Breast epithelium (tissue), 4 donors: Measurements from ENCODE around the gene ARID1B. TPM values are rescaled to one million over a fixed set of nuclear protein-coding genes. Genes with fewer than 3 reads are reported as not detected.

Experiments used
- DNase-seq, 2 donors: peaks; one replicate each; pipeline ENCODE4 v3.0.0-alpha.2; 2019; ENCODE audit warnings: low spot score in 2 of 2
- H3K27ac ChIP-seq, 2 donors: fragments of 200-600 bp; sonication (generic) in 1 of 2; one replicate each; pipeline ENCODE4 v1.5.1; 2016 to 2019; ENCODE audit warnings: mild to moderate bottlenecking in 1 of 2
- H3K27me3 ChIP-seq, 2 donors: fragments of 200-600 bp; sonication (generic) in 1 of 2; one replicate each; pipeline versions ENCODE4 v1.5.1 to v1.6.0; 2017 to 2019; ENCODE audit warnings: control low read depth in 1 of 2, mild to moderate bottlenecking in 1 of 2
- H3K36me3 ChIP-seq: fragments of 200-600 bp; one replicate; pipeline ENCODE4 v1.5.1; 2019
- H3K4me1 ChIP-seq, 2 donors: fragments of 200-600 bp; sonication (generic); one replicate each; pipeline ENCODE4 v1.5.1; 2016 to 2019; ENCODE audit warnings: control low read depth in 1 of 2
- H3K4me3 ChIP-seq, 3 donors: fragments of 200-600 bp; sonication (generic); 1 replicate in 2 of 3; 2 replicates in 1 of 3; pipeline ENCODE4 v1.5.1; 2016 to 2019; ENCODE audit warnings: mild to moderate bottlenecking in 3 of 3, moderate library complexity in 2 of 3
- H3K9me3 ChIP-seq, 2 donors: fragments of 200-600 bp; sonication (generic) in 1 of 2; one replicate each; pipeline ENCODE4 v1.5.1; 2016 to 2019; ENCODE audit warnings: control low read depth in 1 of 2
- POLR2A ChIP-seq: fragments of 450-650 bp; IDR thresholded peaks from one replicate; pipeline ENCODE4 v1.6.1; 2016; ENCODE audit warnings: antibody characterized with exemption, mild to moderate bottlenecking, moderate library complexity
- POLR2AphosphoS5 ChIP-seq, 3 donors: sonication (generic); formaldehyde crosslinking; IDR thresholded peaks; one replicate each; pipeline ENCODE4 v1.6.1; 2017; ENCODE audit warnings: antibody characterized with exemption in 3 of 3
- intact Hi-C: fragments of 100-400 bp; cut with DNase I; formaldehyde crosslinking; loops from one replicate; pipeline ENCODE4 v1.15.1; 2023; ENCODE audit warnings: low total_unique reads
- total RNA-seq, 3 donors: library from RNA; depleted of rRNA; stranded (reverse); fragments of >200 nt; gene quantifications; one replicate each; pipeline ENCODE4 v1.1.0, GENCODE V29; 2016
- TF ChIP-seq, protein P1 (sequence below), 3 donors: fragments of 450-650 bp; IDR thresholded peaks; one replicate each; pipeline ENCODE4 v1.5.1; 2016 to 2017; ENCODE audit warnings: antibody characterized with exemption in 3 of 3, mild to moderate bottlenecking in 3 of 3, moderate library complexity in 3 of 3

Gene ARID1B
- total RNA-seq, 3 donors from 2014 or later: 99.9 to 205 (median 131) TPM

DNA sequence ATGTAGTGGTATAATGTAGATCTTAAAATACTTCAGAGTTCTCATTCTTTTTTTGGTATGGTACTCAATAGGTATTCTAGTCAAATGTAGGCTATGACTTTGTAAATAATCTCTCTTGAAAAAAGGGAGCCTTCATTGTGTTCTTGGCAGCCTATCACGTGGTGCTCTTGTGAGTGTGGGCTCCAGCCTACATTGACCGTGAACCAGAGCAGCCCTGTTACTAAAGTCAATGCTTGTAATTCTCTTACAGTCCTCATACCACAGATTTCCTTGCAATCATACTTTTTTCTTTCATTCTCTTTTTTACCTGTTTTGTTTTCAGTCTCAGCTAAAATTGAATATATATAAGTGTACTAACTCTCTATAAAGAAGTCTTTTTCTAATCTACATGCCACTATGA lies 31.1 kb downstream of the ARID1B start:
- DNase-seq: no peak
- TF ChIP-seq, protein P1, sequence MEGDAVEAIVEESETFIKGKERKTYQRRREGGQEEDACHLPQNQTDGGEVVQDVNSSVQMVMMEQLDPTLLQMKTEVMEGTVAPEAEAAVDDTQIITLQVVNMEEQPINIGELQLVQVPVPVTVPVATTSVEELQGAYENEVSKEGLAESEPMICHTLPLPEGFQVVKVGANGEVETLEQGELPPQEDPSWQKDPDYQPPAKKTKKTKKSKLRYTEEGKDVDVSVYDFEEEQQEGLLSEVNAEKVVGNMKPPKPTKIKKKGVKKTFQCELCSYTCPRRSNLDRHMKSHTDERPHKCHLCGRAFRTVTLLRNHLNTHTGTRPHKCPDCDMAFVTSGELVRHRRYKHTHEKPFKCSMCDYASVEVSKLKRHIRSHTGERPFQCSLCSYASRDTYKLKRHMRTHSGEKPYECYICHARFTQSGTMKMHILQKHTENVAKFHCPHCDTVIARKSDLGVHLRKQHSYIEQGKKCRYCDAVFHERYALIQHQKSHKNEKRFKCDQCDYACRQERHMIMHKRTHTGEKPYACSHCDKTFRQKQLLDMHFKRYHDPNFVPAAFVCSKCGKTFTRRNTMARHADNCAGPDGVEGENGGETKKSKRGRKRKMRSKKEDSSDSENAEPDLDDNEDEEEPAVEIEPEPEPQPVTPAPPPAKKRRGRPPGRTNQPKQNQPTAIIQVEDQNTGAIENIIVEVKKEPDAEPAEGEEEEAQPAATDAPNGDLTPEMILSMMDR (IDR thresholded peaks at IDR 0.05): no peak
- TF ChIP-seq POLR2A: no peak
- no peak for TF ChIP-seq POLR2AphosphoS5 (IDR thresholded peaks at IDR 0.05)
- Histone ChIP-seq H3K27me3 (no peaks in the 10 kb centered on the region), H3K27ac (no peak overlapping the region), H3K9me3 (peaks cover 3 to 4% of the 10 kb centered on the region in 2 donors), H3K36me3 (no peaks in the 10 kb centered on the region), H3K4me1 (peaks cover 0 to 4% of the 10 kb centered on the region in 2 donors), H3K4me3 (no peak overlapping the region)
- intact Hi-C loops: no loop called here

DNA sequence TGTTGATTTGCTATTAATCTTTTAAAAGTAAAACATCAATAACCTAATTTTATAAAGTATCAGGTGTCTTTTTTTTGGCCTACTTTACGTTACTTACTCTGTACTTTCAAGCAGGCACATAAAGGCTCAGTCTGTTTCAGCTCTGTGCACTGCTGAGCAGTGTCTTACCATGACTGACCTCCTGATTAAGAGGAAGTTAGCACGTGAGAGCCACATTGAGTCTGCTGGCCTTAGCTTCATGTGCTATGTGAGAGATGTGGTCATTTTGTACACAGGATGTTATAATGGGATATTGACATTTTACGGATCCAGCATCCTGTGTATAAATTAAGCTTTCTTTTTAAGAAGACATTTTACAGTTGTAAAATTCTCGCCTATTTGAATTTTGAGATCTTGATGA lies 31.9 kb downstream of the ARID1B start:
- Histone ChIP-seq H3K9me3 (peaks cover 3 to 4% of the 10 kb centered on the region in 2 donors), H3K27ac (no peak overlapping the region), H3K36me3 (no peaks in the 10 kb centered on the region), H3K4me1 (peaks cover 0 to 4% of the 10 kb centered on the region in 2 donors), H3K4me3 (no peak overlapping the region), H3K27me3 (no peaks in the 10 kb centered on the region)
- no peak for DNase-seq
- intact Hi-C loops: no loop called here
- no peak for TF ChIP-seq POLR2A
- TF ChIP-seq, protein P1 (IDR thresholded peaks at IDR 0.05): no peak
- TF ChIP-seq POLR2AphosphoS5 (IDR thresholded peaks at IDR 0.05): no peak

DNA sequence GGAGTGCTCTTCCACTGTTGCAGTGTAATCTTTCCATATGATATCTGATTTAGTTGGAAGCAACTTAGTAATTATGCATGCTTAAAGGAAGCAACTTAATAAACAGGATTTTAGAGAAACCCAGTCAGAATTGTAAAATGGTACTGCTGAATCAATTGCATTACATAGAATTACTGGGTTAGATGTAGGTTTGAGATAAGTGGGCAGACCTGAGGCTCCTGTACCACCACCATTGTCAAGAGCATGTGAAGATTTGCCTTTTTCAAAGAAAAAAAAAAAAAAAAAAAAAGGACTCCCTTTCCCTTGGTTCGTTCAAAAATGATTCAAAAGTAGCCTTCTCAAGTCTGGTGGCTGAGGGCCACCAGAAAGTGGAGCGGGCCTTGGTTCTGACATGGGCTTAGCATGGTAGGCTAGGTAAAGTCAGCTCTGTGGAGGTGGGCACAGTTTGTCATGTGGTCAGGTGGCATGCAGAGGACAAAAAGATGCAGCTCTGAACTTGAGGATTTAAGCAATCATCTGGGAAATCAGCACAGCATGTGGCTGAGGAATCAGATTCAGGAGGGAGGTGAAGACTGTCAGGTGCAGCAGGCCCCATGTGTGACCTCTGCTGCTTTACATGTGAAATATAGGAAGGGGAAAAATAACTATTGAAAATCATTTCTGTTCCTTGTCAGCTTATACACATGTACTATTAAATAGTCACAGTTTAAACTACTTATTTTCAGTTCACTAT lies 32.4 kb downstream of the ARID1B start:
- Histone ChIP-seq H3K27ac (no peak overlapping the region), H3K4me3 (no peak overlapping the region), H3K36me3 (no peaks in the 10 kb centered on the region), H3K9me3 (peaks cover 3 to 4% of the 10 kb centered on the region in 2 donors), H3K27me3 (no peaks in the 10 kb centered on the region), H3K4me1 (peaks cover 0 to 4% of the 10 kb centered on the region in 2 donors)
- intact Hi-C loops: no loop called here
- DNase-seq: no peak
- TF ChIP-seq POLR2AphosphoS5 (IDR thresholded peaks at IDR 0.05) (no peak), POLR2A (no peak)
- TF ChIP-seq, protein P1 (IDR thresholded peaks at IDR 0.05): no peak

GRCh38 chr6:156814036-156814581 lies 36.9 kb downstream of the ARID1B start:
- TF ChIP-seq POLR2AphosphoS5 (IDR thresholded peaks at IDR 0.05) (no peak), POLR2A (no peak)
- TF ChIP-seq, protein P1 (IDR thresholded peaks at IDR 0.05): no peak
- intact Hi-C loops: no loop called here
- Histone ChIP-seq H3K36me3 (no peaks in the 10 kb centered on the region), H3K4me1 (peaks cover 0 to 3% of the 10 kb centered on the region in 2 donors), H3K27me3 (no peaks in the 10 kb centered on the region), H3K4me3 (no peak overlapping the region), H3K9me3 (peaks cover 3 to 4% of the 10 kb centered on the region in 2 donors), H3K27ac (no peak overlapping the region)
- no peak for DNase-seq

GRCh38 chr6:156816505-156816904 lies 39.3 kb downstream of the ARID1B start:
- no peaks in the 10 kb centered on the region for H3K36me3 ChIP-seq
- H3K9me3 ChIP-seq: no peaks in the 10 kb centered on the region
- no peak overlapping the region for H3K27ac ChIP-seq
- peak in 1 of 3 donors; percentile 11 for TF ChIP-seq POLR2AphosphoS5 (IDR thresholded peaks at IDR 0.05)
- no peak for TF ChIP-seq POLR2A
- TF ChIP-seq, protein P1 (IDR thresholded peaks at IDR 0.05): no peak
- no peak overlapping the region for H3K4me3 ChIP-seq
- peaks cover 0 to 3% of the 10 kb centered on the region in 2 donors for H3K4me1 ChIP-seq
- no peak for DNase-seq
- H3K27me3 ChIP-seq: no peaks in the 10 kb centered on the region
- intact Hi-C loops: no loop called here
